SU-DHL-6 (cell line): ENCODE results near the gene GFOD1.

ENCODE experiments used
- CTCF ChIP-seq: fragments of 200-600 bp; sonication (generic); IDR thresholded peaks from one replicate; pipeline ENCODE4 v1.5.1; 2017; ENCODE audit warnings: antibody characterized with exemption, mild to moderate bottlenecking, low read length, moderate library complexity; ENCODE audit not compliant: insufficient read depth, poor library complexity, severe bottlenecking
- EZH2phosphoT487 ChIP-seq: fragments of 200-600 bp; sonication (generic), shearing (Covaris generic); conservative IDR thresholded peaks from 2 replicates; pipeline ENCODE4 v1.6.1; 2018; ENCODE audit warnings: mild to moderate bottlenecking, antibody characterized with exemption, low read length, moderate library complexity, mixed read lengths

- TF ChIP-seq CTCF, result no peak
- TF ChIP-seq EZH2phosphoT487, result no peak
Measured at GRCh38 chr6:13407368-13407708, 80.1 kb downstream of the GFOD1 start.
